NOMO-1 treated with DMSO at 0.1 percent for 48 hours (cell line): ENCODE results near the gene SMPD2.

ENCODE experiments used
- DNase-seq: peaks from one replicate; lab custom pipeline; 2025; ENCODE audit not compliant: unreplicated experiment; lab: John Stamatoyannopoulos, UW

SMPD2 gene

GRCh38 chr6:109446072-109446471, 5.5 kb downstream of the SMPD2 start:
- DNase-seq, result no peak

- no peak for DNase-seq
Observed at GRCh38 chr6:109446541-109446940, 6.0 kb downstream of the SMPD2 start.

GRCh38 chr6:109447087-109447486, 6.6 kb downstream of the SMPD2 start:
- no peak for DNase-seq

GRCh38 chr6:109447878-109448555, 7.5 kb downstream of the SMPD2 start:
- no peak for DNase-seq

- no peak for DNase-seq
Observed at GRCh38 chr6:109448615-109449014, 8.1 kb downstream of the SMPD2 start.

- DNase-seq, result no peak
Observed at GRCh38 chr6:109449064-109449794, 8.7 kb downstream of the SMPD2 start.

GRCh38 chr6:109449795-109450673, 9.5 kb downstream of the SMPD2 start:
- DNase-seq, result no peak

GRCh38 chr6:109450801-109451200, 10.3 kb downstream of the SMPD2 start:
- DNase-seq, result no peak

GRCh38 chr6:109451376-109451775, 10.9 kb downstream of the SMPD2 start:
- no peak for DNase-seq

- DNase-seq, result no peak
Observed at GRCh38 chr6:109452181-109452580, 11.7 kb downstream of the SMPD2 start.

- DNase-seq, result no peak
Observed at GRCh38 chr6:109453156-109453555, 12.6 kb downstream of the SMPD2 start.

- no peak for DNase-seq
Observed at GRCh38 chr6:109453594-109454495, 13.3 kb downstream of the SMPD2 start.

GRCh38 chr6:109454496-109455436, 14.2 kb downstream of the SMPD2 start:
- peak; percentile 87 for DNase-seq

- peak; percentile 75 for DNase-seq
Observed at GRCh38 chr6:109455437-109456110, 15.1 kb downstream of the SMPD2 start, which contains the start of gene MICAL1. Gene MICAL1 (minus strand): TSS chr6:109455772. CDS start chr6:109454196, 1,576 bp downstream.

- DNase-seq, result no peak
Observed at GRCh38 chr6:109456111-109456583, 15.6 kb downstream of the SMPD2 start.

GRCh38 chr6:109456710-109457561, 16.4 kb downstream of the SMPD2 start:
- no peak for DNase-seq

GRCh38 chr6:109457562-109457996, 17.1 kb downstream of the SMPD2 start:
- DNase-seq, result no peak
